GM18519 (cell line): ENCODE data around the gene PLTP.
"Not testable (repeated sequence)": the region's sequence is repeated elsewhere in the genome, so short reads cannot be mapped to it uniquely, and the experiment has no call there.

Experiments
- ATAC-seq: cut with Tn5 transposase; IDR thresholded peaks from one replicate; pipeline ENCODE4 v1.9.1; 2021; ENCODE audit warnings: mild to moderate bottlenecking, moderate library complexity; ENCODE audit not compliant: unreplicated experiment, low FRiP score

Gene PLTP

DNA sequence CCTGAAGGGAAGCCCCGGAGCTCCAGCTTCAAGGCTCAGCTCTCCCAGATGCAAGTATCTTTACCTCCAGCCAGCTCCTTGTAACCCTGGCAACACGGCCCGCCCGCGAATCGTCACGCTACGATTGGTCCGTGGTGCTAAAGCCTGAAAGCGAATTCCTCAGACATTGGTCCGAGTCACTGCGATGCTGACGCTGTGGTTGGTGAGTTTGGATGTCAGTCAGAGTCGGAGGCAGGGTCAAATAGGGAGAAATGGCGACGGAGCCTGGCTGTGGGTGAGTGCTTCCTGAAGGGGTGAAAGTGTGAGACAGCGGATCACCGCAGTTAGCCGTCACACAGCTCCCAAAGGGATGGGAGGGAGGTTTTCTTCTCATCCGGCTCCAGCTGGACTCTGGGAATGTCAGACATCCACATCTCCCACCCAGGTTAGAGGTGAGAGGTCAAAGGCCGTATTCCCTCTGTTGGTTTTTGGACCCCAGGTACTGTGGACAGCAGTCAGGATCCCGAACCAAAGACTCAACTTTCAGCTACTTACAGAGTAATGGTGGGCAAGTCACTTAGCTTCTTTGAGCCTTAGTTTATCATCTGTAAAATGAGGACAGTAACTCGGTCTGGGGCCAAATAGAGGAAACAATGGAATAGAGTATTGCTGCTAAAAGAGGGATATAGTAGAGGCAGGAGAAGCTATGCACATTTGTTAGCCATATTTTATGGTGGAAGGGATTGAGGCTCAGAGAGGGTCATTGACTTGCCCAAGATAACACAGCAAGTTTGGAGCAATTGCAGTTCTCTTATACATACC, 30.8 kb downstream of the PLTP start, which contains the start of gene ZSWIM1:
Gene ZSWIM1 (plus strand): TSS at position 240 of the 801 bp plus-strand sequence. CDS start 1,366 bp downstream, outside the sequence.
- ATAC-seq: peak; percentile 96

- no peak for ATAC-seq
Measured at GRCh38 chr20:45878076-45878761, 33.7 kb downstream of the PLTP start.

- no peak for ATAC-seq
Measured at GRCh38 chr20:45874576-45874975, 37.4 kb downstream of the PLTP start.

DNA sequence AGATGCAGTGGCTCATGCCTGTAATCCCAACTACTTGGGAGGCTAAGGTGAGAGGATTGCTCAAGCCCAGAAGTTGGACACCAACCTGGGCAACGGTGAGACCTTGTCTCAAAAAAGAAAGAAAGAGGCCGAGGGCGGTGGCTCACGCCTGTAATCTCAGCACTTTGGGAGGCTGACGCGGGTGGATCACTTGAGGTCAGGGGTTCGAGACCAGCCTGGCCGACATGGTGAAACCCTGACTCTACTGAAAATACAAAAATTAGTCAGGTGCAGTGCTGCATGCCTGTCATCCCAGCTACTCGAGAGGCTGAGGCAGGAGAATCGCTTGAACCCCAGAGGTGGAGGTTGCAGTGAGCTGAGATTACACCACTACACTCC, 37.9 kb downstream of the PLTP start:
- not testable (repeated sequence) for ATAC-seq

DNA sequence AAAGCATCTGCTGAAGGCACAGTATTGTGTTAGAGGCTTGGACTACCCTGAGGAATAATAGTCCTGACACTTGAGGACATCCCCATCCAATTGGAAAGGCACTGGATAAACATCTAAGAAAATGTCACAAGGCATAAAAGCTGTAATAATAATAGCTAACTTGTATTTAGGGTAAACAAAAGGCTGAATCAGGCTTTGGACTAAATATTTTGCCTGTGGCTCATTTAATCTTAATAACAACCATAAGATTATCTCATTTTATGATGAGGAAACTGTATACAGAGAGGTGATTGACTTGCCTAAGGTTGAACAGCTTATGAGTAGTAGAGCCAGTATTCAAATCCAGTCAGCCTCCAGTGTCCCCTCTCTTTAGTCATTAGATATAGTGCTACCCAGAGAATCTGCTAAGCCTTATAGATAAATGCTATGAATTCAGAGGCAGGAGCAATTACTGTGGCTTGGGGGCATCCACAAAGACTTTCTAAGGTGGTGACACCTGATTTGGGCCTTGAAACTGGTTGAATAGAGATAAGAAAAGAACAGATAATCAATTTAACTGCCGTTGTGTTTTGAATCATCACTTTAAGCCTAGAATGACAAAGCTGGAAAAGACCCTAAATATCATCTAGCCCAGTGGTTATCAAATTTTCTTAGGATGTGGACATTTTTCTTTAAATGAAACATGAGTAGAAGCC, 38.4 kb downstream of the PLTP start:
- no peak for ATAC-seq

DNA sequence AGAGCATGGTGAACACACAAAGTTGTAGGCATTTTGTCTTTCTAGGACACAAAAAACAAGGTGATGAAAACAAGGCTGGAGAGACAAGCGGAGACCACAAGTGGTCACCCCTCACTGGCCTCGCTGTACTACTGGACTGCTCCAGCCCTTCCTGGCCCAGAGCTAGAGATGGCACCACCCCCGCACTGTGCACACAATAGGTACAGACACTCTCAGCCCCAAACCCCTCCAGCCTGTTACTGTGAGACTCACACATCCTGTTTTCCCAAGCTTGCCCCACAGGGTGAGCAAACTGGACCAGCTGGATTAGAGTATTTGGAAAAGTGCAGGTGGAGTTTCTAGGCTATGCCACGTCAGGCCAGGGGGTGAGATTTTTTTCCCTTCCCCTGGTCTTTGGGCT, 39.3 kb downstream of the PLTP start:
- no peak for ATAC-seq

- ATAC-seq: no peak
Measured at GRCh38 chr20:45867819-45868176, 44.2 kb downstream of the PLTP start.

DNA sequence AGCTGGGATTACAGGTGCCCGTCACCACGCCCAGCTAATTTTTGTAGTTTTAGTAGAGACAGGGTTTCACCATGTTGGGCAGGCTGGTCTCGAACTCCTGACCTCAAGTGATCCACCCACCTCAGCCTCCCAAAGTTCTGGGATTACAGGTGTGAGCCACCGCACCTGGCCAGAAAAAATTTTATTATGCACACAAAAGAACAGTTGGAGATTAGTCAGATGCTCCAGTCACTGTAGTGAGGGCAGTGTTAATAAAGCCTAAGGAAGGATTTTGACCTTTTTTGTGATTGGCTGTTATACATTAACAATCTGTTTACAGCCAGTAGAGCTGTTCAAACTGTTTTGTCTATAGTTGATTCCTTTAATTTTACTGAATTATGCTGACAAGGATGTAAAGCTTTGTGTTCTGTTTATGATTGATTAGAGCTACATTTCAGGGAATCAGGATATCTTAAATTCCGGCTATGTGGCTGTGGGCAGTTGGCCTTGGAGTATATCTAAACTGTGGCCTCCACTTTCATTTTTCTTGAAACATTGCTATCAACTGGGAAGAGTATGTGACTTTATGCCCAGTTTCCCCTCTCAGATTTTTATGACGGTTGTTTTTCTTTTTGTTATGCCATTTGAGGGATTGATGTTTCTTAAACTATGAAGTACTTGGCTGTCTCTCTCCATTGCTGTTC, 44.7 kb downstream of the PLTP start:
- no peak for ATAC-seq

GRCh38 chr20:45866454-45866853, 45.5 kb downstream of the PLTP start:
- ATAC-seq: no peak

DNA sequence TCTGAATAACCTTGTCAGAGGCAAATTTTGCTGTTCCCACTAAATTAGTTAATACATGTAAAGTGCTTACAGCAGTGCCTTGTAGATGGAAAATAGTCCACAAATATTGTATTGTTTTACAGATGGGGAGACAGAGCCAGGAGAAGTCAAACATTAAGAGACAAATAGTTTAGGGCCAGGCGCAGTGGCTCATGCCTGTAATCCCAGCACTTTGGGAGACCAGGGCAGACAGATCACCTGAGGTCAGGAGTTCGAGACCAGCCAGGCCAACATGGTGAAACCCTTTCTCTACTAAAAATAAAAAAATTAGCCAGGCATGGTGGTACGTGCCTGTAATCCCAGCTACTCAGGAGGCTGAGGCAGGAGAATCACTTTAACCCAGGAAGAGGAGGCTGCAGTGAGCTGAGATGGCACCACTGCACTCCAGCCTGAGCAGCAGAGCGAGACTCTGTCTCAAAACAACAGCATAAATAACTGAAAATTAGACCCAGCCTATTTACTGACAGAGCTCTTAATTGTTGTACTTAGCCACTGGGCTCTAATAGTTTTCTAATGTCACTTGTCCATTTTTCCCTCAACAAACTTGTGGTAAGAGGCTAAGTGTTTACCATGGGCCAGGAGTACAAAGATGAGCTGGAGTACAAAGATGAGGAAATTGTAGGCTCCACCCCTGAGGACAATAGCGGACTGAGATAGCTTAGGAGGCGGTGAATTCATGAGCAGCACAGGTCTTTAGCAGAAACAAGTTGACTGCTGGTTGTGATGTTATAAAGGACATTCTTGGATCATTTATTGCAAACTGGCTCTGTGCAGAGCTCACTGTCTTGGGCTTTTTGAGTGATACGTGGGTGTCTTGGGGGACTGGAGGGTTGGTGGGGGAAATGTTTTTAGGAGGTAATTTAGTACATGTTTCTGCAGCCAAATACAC, 48.1 kb downstream of the PLTP start:
- no peak for ATAC-seq

- no peak for ATAC-seq
Measured at GRCh38 chr20:45861221-45862075, 50.5 kb downstream of the PLTP start.

DNA sequence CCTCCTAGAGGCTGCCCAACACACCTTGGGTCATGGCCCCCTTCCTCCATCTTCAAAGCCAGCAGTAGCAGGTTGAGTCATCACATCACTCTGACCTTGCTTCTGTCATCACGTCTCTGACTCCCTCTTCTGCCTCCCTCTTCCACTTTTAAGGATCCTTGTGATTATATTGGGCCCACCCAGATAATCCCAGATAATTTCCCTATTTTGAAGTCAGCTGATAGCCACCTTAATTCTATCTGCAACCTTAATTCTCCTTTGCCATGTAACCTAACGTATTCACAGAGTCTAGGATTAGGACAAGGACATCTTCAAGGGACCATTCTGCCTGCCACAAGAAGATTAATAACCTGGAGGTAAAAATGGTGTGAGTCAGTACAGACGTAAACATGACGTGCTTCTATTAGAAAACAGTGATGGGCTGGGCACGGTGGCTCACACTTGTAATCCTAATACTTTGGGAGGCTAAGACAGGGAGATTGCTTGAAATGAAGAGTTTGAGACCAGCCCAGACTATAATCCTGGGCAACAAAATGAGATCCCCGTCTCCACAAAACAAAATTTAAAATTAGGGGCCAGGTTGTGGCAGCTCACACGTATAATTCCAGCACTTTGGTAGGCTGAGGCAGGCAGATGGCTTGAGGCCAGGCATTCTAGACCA, 51.3 kb downstream of the PLTP start:
- no peak for ATAC-seq

DNA sequence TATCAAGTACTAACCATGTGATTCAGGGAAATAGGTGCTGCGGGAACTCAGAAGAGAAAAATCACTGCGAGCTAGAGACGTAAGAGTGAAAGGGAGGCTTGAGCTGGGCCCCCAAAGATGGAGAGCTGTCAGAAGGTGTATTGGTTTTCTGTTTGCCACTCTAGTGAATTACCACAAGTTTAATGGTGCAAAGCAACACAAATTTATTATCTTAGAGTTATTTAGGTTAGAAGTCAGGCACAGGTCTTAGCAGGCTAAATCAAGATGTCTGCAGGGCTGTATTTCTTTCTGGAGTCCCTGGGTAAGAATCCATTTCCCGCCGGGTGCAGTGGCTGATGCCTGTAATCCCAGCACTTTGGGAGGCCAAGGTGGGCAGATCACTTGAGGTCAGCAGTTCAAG, 52.0 kb downstream of the PLTP start:
- ATAC-seq: no peak

- ATAC-seq: no peak
Measured at GRCh38 chr20:45857882-45858216, 54.1 kb downstream of the PLTP start.

DNA sequence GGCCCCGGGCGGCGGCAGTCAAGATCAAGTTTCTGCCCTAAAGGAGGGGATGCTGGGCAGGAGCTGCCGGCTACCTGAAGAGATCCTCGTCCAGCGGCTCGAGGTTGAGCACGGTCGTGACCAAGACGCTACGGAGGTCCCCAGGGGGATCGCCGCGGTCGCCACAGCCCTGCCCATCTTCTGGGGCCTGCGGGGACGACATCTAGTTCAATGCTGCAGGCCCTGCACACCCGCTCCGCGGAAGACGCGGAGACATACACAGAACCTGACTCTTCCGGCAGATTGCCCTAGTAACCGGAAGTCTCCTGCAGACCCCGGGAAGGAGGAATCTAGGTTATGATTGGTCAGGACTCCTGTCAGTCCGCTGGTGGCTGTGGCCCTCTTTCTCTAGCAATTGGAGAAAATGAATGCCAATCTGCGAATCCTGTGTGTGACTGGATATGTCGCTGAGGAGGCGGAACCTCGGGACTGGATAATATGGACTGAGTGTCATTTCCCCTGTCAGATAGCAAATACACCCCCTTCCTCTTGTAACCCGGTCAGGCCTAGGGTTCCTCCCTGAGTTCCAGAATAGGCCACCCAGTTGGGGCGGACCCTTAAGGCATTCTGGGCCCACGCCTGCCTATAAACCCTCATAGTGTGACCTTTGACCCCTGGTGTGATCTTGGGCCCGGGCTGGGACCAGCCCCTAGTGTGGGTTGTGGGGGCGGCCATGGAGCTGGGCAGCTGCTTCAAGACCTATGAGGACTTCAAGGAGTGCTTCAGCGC, 54.7 kb downstream of the PLTP start, which contains the start of the genes ACOT8 and ZSWIM3:
Gene ACOT8 (minus strand): TSS at position 279 of the 768 bp plus-strand sequence. CDS start 77 bp downstream, at position 202.
Gene ZSWIM3 (plus strand): TSS at position 501 of the 768 bp plus-strand sequence. CDS start 212 bp downstream, at position 713.
- ATAC-seq: peak; percentile 90

DNA sequence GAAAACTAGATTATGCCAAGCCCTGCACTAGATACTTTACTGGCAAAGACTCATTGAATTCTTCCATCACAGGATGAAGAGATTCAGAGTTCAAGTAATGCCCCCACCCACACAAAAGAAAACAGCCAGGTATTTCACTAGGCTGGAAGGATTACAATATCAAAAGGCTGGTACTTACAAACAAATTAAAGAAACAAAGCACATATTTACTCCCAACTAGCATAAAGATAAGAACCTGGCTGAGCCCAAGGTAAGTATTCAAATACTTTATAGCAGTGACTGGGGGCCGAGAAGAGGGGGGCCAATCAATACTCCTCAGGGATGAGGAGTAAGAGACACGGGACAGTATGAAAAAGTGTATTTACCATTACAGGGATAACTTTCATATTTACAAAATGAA, 58.5 kb downstream of the PLTP start:
- no peak for ATAC-seq

DNA sequence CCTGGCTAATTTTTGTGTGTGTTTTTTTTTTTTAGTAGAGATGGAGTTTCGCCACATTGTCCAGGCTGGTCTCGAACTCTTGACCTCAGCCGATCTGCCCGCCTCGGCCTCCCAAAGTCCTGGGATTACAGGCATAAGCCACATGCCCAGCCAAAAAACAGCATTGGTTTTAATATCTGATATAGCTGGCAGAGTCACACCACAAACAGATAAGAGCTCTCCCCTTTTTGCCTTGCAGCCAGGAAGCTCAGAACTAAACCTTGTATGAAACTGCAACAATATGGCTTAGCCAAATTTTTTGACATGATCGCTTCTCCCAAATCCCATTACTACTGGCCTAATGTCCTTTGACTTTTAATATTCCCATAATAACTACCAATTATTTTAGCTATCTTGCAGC, 59.6 kb downstream of the PLTP start:
- ATAC-seq: no peak
